Measurements from ENCODE around the gene ANKS3.

Gene ANKS3

DNA sequence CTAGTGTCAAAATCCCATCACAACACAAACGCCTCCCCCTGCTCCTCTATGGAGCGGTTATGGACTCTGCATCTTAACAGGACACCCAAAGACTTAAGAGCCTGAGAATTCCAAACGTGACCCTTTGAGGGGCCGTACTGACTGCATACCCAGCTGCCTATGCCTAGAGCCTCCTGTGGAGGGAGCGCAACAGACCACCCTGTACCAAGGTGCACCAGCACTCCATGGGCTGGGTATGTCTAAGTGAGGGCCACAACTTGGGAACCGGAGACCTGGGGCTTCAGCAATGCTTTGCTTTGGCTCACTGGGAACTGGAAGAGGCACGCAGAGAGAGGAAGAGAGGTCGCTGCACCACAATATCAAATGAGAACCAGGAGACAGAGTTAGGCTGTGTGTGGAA, 5.4 kb downstream of the ANKS3 start:
- H3K4me3 ChIP-seq (ENCODE audit: control insufficient read depth, low read depth, low read length), result no peak overlapping the region
- no peak for TF ChIP-seq CTCF (conservative IDR thresholded peaks at IDR 0.05; ENCODE audit: control insufficient read depth, insufficient read depth, low read depth, low read length)
- DNase-seq (ENCODE audit: low read depth), result no peak

DNA sequence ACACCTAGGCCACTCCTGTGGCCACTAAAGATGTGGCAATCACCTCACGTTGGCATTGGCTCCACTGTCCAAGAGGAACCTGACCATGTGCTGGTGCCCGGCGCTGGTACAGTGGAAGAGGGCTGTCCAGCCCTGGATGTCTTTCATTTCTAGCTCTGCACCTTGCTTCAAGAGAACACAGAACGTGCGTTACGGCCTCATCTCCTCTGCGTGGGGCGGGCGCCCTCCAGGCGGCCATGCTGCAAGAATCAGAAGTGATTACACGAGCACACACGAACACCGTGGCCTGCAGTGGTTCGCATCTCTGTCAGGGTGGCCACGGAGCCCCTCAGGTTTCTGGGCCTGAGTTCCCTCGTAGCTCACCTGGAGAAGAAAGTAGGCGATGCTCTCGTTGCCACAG, 7.5 kb downstream of the ANKS3 start:
- no peak for TF ChIP-seq CTCF (conservative IDR thresholded peaks at IDR 0.05; ENCODE audit: control insufficient read depth, insufficient read depth, low read depth, low read length)
- DNase-seq (ENCODE audit: low read depth), result no peak
- no peak overlapping the region for H3K4me3 ChIP-seq (ENCODE audit: control insufficient read depth, low read depth, low read length)

DNA sequence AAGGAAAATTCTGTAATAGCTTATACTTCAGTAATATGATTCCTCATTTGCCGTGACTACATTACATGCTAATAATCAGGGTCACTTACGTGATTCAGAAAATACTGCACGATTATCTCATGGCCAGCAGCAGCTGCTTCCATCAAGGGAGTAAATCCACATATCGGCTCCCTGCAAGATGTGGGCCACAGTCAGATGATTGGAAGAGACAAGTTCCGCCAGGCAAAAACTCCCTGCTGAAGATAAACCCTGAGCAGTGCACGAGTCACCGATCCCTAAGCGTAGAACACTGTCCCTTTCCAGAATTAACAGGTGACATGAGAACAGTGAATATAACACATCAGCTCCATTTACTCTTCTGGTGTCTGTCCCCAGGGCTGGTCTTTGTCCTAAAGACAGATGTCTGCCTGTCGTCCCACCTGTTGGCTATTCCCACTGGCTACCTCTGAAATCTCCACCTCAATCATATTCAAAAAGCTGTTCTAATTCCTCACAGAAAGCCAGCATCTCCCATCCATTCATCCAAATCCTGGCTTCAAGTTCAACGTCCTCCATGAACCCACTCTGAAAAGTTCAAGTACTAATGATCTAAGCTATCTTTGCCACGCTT, 9.3 kb downstream of the ANKS3 start:
- no peak for TF ChIP-seq CTCF (conservative IDR thresholded peaks at IDR 0.05; ENCODE audit: control insufficient read depth, insufficient read depth, low read depth, low read length)

GRCh38 chr16:4723071-4723767, 10.9 kb downstream of the ANKS3 start:
- TF ChIP-seq CTCF (conservative IDR thresholded peaks at IDR 0.05; ENCODE audit: control insufficient read depth, insufficient read depth, low read depth, low read length), result no peak
- no peak overlapping the region for H3K4me3 ChIP-seq (ENCODE audit: control insufficient read depth, low read depth, low read length)
- no peak for DNase-seq (ENCODE audit: low read depth)

More for the DNA sequence above, 9.3 kb downstream of the ANKS3 start:
- DNase-seq (ENCODE audit: low read depth), result no peak
- no peak overlapping the region for H3K4me3 ChIP-seq (ENCODE audit: control insufficient read depth, low read depth, low read length)

DNA sequence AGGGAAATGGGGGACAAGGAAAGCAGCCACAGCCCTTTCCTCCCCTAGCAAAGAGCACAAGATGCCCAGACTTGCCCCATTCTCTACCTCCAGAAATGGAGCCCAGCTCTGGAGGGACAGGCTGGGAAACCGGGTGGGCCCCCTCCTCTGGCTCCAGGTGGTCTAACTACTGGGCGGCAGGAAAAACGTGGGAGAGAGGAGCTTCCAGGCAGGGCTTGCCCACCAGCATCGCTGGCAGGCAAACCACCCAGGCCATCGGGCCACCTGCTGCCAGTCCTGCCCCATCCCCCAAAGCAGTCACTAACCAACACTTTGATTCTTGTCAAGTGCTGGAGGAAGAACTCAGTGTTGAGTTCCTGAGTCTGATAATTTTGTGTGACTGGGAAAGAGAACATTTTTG, 15.6 kb downstream of the ANKS3 start:
- no peak for TF ChIP-seq CTCF (conservative IDR thresholded peaks at IDR 0.05; ENCODE audit: control insufficient read depth, insufficient read depth, low read depth, low read length)
- no peak for DNase-seq (ENCODE audit: low read depth)
- no peak overlapping the region for H3K4me3 ChIP-seq (ENCODE audit: control insufficient read depth, low read depth, low read length)

GRCh38 chr16:4714996-4715395, 19.1 kb downstream of the ANKS3 start:
- TF ChIP-seq CTCF (conservative IDR thresholded peaks at IDR 0.05; ENCODE audit: control insufficient read depth, insufficient read depth, low read depth, low read length), result no peak
- no peak for DNase-seq (ENCODE audit: low read depth)
- H3K4me3 ChIP-seq (ENCODE audit: control insufficient read depth, low read depth, low read length), result no peak overlapping the region
